SU-DHL-6 (cell line): Measurements from ENCODE around the gene MST1R.

Source experiments
- CTCF ChIP-seq: fragments of 200-600 bp; sonication (generic); IDR thresholded peaks from one replicate; pipeline ENCODE4 v1.5.1; 2017; ENCODE audit warnings: antibody characterized with exemption, mild to moderate bottlenecking, low read length, moderate library complexity; ENCODE audit not compliant: insufficient read depth, poor library complexity, severe bottlenecking
- EZH2phosphoT487 ChIP-seq: fragments of 200-600 bp; sonication (generic), shearing (Covaris generic); conservative IDR thresholded peaks from 2 replicates; pipeline ENCODE4 v1.6.1; 2018; ENCODE audit warnings: mild to moderate bottlenecking, antibody characterized with exemption, low read length, moderate library complexity, mixed read lengths

- TF ChIP-seq CTCF = no peak
- no peak for TF ChIP-seq EZH2phosphoT487
Measured at GRCh38 chr3:49883998-49884397, 19.7 kb downstream of the MST1R start.
